K562 (cell line): ENCODE measurements around the gene SIKE1. TPM values are rescaled to one million over a fixed set of nuclear protein-coding genes. Genes with fewer than 3 reads are reported as not detected.

Experiments
- ATAC-seq: fragments of 200-7000 bp; cut with Tn5 transposase; 3 replicates; pipeline ENCODE4 v1.9.1; 2020; ENCODE audit warnings: moderate library complexity
- BruUV-seq: library from RNA; stranded (reverse); fragments of 400-500 nt; replicated peaks from 2 replicates; lab custom pipeline; 2021; lab: Mats Ljungman, UMichigan
- CTCF ChIA-PET: fragments of 300-600 bp; formaldehyde crosslinking; extraction: SDS; loops from one replicate; lab custom pipeline; 2021; ENCODE audit warnings: low intra/inter-chr PET ratio; lab: Yijun Ruan, JAX
- POLR2A ChIA-PET: fragments of 300-600, 350-650 bp; sonication (Branson Sonifier 250); formaldehyde crosslinking; extraction: SDS; loops from one replicate; lab custom pipeline; 2021; ENCODE audit warnings: antibody characterized with exemption, inconsistent platforms; lab: Yijun Ruan, JAX
- DNase-seq, 4 experiments: peaks; one replicate each; pipeline versions ENCODE4 v3.0.0 to v3.0.0-alpha.2; 2011 to 2018; ENCODE audit warnings: low spot score in 3 of 4, mixed read lengths in 3 of 4; ENCODE audit errors: extremely low read depth in 1 of 4
- FAIRE-seq: peaks from 2 replicates; lab custom pipeline; 2011; peaks lifted over from hg19 to GRCh38; lab: Jason Lieb, UNC
- H2AFZ ChIP-seq: 2 replicates; pipeline ENCODE4 v1.6.0; 2011; ENCODE audit warnings: low read depth, low read length, control low read depth, inconsistent platforms
- H3K27ac ChIP-seq: fragments of 200-600 bp; 3 replicates; pipeline ENCODE4 v1.8.0; 2011; ENCODE audit warnings: low read depth, mild to moderate bottlenecking, control low read depth, inconsistent platforms, low read length, moderate library complexity, mixed read lengths; ENCODE audit errors: extremely low read depth
- H3K27me3 ChIP-seq, 2 experiments: fragments of 300-600 bp in 1 of 2; 2 replicates in 1 of 2; 3 replicates in 1 of 2; pipeline versions ENCODE4 v1.6.0 to v1.8.0; 2011; ENCODE audit warnings: inconsistent platforms in 2 of 2, low read length in 2 of 2, mild to moderate bottlenecking in 1 of 2, mixed read lengths in 1 of 2, moderate library complexity in 1 of 2; ENCODE audit not compliant: control insufficient read depth in 2 of 2, insufficient read depth in 2 of 2
- H3K36me3 ChIP-seq: fragments of 300-600 bp; 3 replicates; pipeline ENCODE4 v1.8.0; 2011; ENCODE audit warnings: mild to moderate bottlenecking, low read length, inconsistent platforms; ENCODE audit not compliant: control insufficient read depth, insufficient read depth
- H3K4me1 ChIP-seq, 2 experiments: fragments of 200-600 bp in 1 of 2; replicated peaks in 1 of 2; 2 replicates in 1 of 2; 3 replicates in 1 of 2; pipeline versions ENCODE4 v1.5.1 to v1.8.0; 2011; ENCODE audit warnings: inconsistent platforms in 2 of 2, low read length in 2 of 2, mild to moderate bottlenecking in 1 of 2, mixed read lengths in 1 of 2, moderate library complexity in 1 of 2; ENCODE audit not compliant: control insufficient read depth in 2 of 2, insufficient read depth in 2 of 2
- H3K4me2 ChIP-seq: 2 replicates; pipeline ENCODE4 v1.6.1; 2011; ENCODE audit warnings: low read length, control low read depth, inconsistent platforms, mixed read lengths; ENCODE audit not compliant: insufficient read depth
- H3K4me3 ChIP-seq: fragments of 200-600 bp; sonication (generic), shearing (Covaris generic); 2 replicates; pipeline ENCODE4 v1.5.1; 2016; ENCODE audit warnings: control low read depth, inconsistent platforms
- H3K79me2 ChIP-seq: fragments of 200-600 bp; 3 replicates; pipeline ENCODE4 v1.8.0; 2011; ENCODE audit warnings: low read length, inconsistent platforms; ENCODE audit not compliant: control insufficient read depth, insufficient read depth
- H3K9ac ChIP-seq, 2 experiments: 2 replicates each; pipeline versions ENCODE4 v1.6.0 to v1.6.1; 2011; ENCODE audit warnings: low read depth in 2 of 2, low read length in 2 of 2, control low read depth in 1 of 2, inconsistent platforms in 1 of 2, mild to moderate bottlenecking in 1 of 2, mixed read lengths in 1 of 2; ENCODE audit not compliant: insufficient read depth in 1 of 2
- H3K9me1 ChIP-seq: one replicate; pipeline ENCODE4 v1.6.0; 2011; ENCODE audit warnings: inconsistent platforms, mild to moderate bottlenecking, low read length, moderate library complexity; ENCODE audit not compliant: control insufficient read depth, insufficient read depth
- H3K9me3 ChIP-seq: replicated peaks from 2 replicates; pipeline ENCODE4 v1.5.1; 2011; ENCODE audit warnings: low read depth, low read length, inconsistent platforms; ENCODE audit not compliant: control insufficient read depth, insufficient read depth
- H4K20me1 ChIP-seq: replicated peaks from 2 replicates; pipeline ENCODE4 v1.6.1; 2011; ENCODE audit warnings: low read length, inconsistent platforms, mixed read lengths; ENCODE audit not compliant: control insufficient read depth, insufficient read depth
- CEBPB ChIP-seq: fragments of 450-650 bp; IDR thresholded peaks from 2 replicates; pipeline ENCODE4 v1.6.1; 2016; ENCODE audit warnings: missing genetic modification characterization, missing compliant biosample characterization
- SRSF7 ChIP-seq: fragments of 200-400 bp; formaldehyde crosslinking; optimal IDR thresholded peaks from 2 replicates; pipeline ENCODE3; 2017; ENCODE audit warnings: mild to moderate bottlenecking, low read depth, low read length
- ZBTB40 ChIP-seq, 2 experiments: fragments of 450-650 bp in 1 of 2; sonication (generic) in 1 of 2; formaldehyde crosslinking in 1 of 2; IDR thresholded peaks; 2 replicates each; pipeline versions ENCODE4 v1.7.1 to v1.9.0; 2016 to 2022; ENCODE audit warnings: inconsistent platforms in 1 of 2, mild to moderate bottlenecking in 1 of 2, missing genetic modification reagents in 1 of 2
- in situ Hi-C: fragments of 300-500 bp; cut with MboI; formaldehyde crosslinking; loops from 4 replicates; pipeline ENCODE4 v1.15.0; 2018; ENCODE audit warnings: inconsistent platforms, mixed read lengths
- intact Hi-C: fragments of 100-400 bp; cut with micrococcal nuclease; formaldehyde crosslinking; loops from 2 replicates; pipeline ENCODE4 v1.14.2; 2022
- polyA plus RNA-seq, 8 experiments: library from polyadenylated mRNA; depleted of rRNA in 4 of 8; stranded (reverse) in 5 of 8; unstranded in 3 of 8; fragments of >200 nt; fragmentation: Nextera tagmentation in 2 of 8; fragmentation: Illumina TruSeq in 1 of 8; extraction: Ambion mirVana in 2 of 8; extraction: Trizol in 1 of 8; gene quantifications; 2 replicates each; pipeline versions ENCODE4 v1.2.1 to v1.2.3, GENCODE V29; 2011 to 2014; ENCODE audit warnings: inconsistent platforms in 1 of 8, missing spikeins in 1 of 8
- total RNA-seq, 7 experiments: library from RNA; depleted of rRNA in 6 of 7; stranded (reverse); fragments of >200 nt in 6 of 7; fragmentation: Illumina TruSeq in 2 of 7; extraction: Trizol in 2 of 7; gene quantifications; 2 replicates each; pipeline versions ENCODE4 v1.2.1 to v1.2.3, GENCODE V29; 2011 to 2021; ENCODE audit warnings: low replicate concordance in 1 of 7

Gene SIKE1
- total and polyA plus RNA-seq, 9 of the 15 experiments (the other 6 are each of a cell fraction or from before 2014, with no cell fraction given), result 21.8 to 144 (median 76.3) TPM

- Histone ChIP-seq H3K36me3 (peaks cover 42% of the 10 kb centered on the region), H3K27ac (peak overlapping the region; percentile 82), H3K4me2 (peak overlapping the region; percentile 94), H4K20me1 (no peaks in the 10 kb centered on the region), H2AFZ (peak overlapping the region; percentile 93; the same call in 1 of the 2 replicates), H3K9me1 (no peaks in the 10 kb centered on the region), H3K79me2 (peaks cover 27% of the 10 kb centered on the region), H3K9me3 (no peaks in the 10 kb centered on the region), H3K4me3 (peak overlapping the region; percentile 75), H3K9ac (peak overlapping the region in 1 of 2 experiments; percentile 91; a peak in 3 of 4 replicates), H3K4me1 (peaks cover 4 to 9% of the 10 kb centered on the region in 2 experiments; a peak in 3 of 5 replicates), H3K27me3 (no peaks in the 10 kb centered on the region)
- BruUV-seq, result TSS peak; percentile 43
- no peak for ATAC-seq
- peak; percentile 36; the same call in 1 of the 2 replicates for TF ChIP-seq CEBPB
- TF ChIP-seq SRSF7, result no peak
- TF ChIP-seq ZBTB40 (IDR thresholded peaks at IDR 0.05), result peak; percentile 4; the same call in 1 of the 2 replicates
- TF ChIP-seq ZBTB40 (CRISPR knock-in tag; IDR thresholded peaks at IDR 0.05), result no peak
- no peak for DNase-seq
- FAIRE-seq, result no peak
- CTCF ChIA-PET, result no interaction called here
- intact Hi-C loops, result loop anchor here (1.0 kb wide), 1 partner anchor 21 kb away; no protein-coding TSS in a partner anchor
- in situ Hi-C loops, result no loop called here
- POLR2A ChIA-PET, result interaction anchor here (0.6 to 1.9 kb wide), 6 partner anchors 8 to 849 kb away, joined by 3 to 16 read pairs (median 4); partner anchors contain the start of gene CSDE1
These were observed 763 bp downstream of the SIKE1 start for GRCh38 chr1:114779722-114780121.
